GM12864 (cell line): Measurements from ENCODE around the gene SYF2.

Experiments used
- DNase-seq: peaks from one replicate; pipeline ENCODE4 v3.0.0-alpha.2; 2011; ENCODE audit warnings: low read depth
- H3K4me3 ChIP-seq: 2 replicates; pipeline ENCODE4 v1.5.1; 2011; ENCODE audit warnings: mild to moderate bottlenecking, low read depth, low read length, control low read depth
- CTCF ChIP-seq: IDR thresholded peaks from 2 replicates; pipeline ENCODE4 v1.5.1; 2011; ENCODE audit warnings: low read depth, mild to moderate bottlenecking, moderate library complexity, low read length, control low read depth, inconsistent platforms; ENCODE audit errors: missing control alignments

The SYF2 gene

GRCh38 chr1:25197982-25198662 lies 34.2 kb downstream of the SYF2 start:
- no peak for DNase-seq
- no peak for TF ChIP-seq CTCF

GRCh38 chr1:25197235-25197975 lies 34.9 kb downstream of the SYF2 start:
- no peak for DNase-seq
- no peak for TF ChIP-seq CTCF
- H3K4me3 ChIP-seq, result no peak overlapping the region

More at GRCh38 chr1:25197982-25198662, 34.2 kb downstream of the SYF2 start:
- H3K4me3 ChIP-seq, result no peak overlapping the region

- no peak overlapping the region for H3K4me3 ChIP-seq
- no peak for DNase-seq
- TF ChIP-seq CTCF, result no peak
These were observed 35.5 kb downstream of the SYF2 start for GRCh38 chr1:25196830-25197229.

GRCh38 chr1:25195835-25196234 lies 36.5 kb downstream of the SYF2 start:
- no peak for DNase-seq
- no peak for TF ChIP-seq CTCF
- H3K4me3 ChIP-seq, result no peak overlapping the region

GRCh38 chr1:25194572-25195020 lies 37.7 kb downstream of the SYF2 start:
- no peak for DNase-seq
- no peak for TF ChIP-seq CTCF
- no peak overlapping the region for H3K4me3 ChIP-seq

- no peak for TF ChIP-seq CTCF
- no peak overlapping the region for H3K4me3 ChIP-seq
- no peak for DNase-seq
These were observed 38.2 kb downstream of the SYF2 start for GRCh38 chr1:25194054-25194453.
